GM19395 (cell line): Measurements from ENCODE around the gene ADPGK.
"Not testable (repeated sequence)": the region's sequence is repeated elsewhere in the genome, so short reads cannot be mapped to it uniquely, and the experiment has no call there.

ENCODE experiments used
- ATAC-seq: cut with Tn5 transposase; IDR thresholded peaks from one replicate; pipeline ENCODE4 v1.9.1; 2021; ENCODE audit warnings: mild to moderate bottlenecking, moderate library complexity; ENCODE audit not compliant: unreplicated experiment

Gene ADPGK

DNA sequence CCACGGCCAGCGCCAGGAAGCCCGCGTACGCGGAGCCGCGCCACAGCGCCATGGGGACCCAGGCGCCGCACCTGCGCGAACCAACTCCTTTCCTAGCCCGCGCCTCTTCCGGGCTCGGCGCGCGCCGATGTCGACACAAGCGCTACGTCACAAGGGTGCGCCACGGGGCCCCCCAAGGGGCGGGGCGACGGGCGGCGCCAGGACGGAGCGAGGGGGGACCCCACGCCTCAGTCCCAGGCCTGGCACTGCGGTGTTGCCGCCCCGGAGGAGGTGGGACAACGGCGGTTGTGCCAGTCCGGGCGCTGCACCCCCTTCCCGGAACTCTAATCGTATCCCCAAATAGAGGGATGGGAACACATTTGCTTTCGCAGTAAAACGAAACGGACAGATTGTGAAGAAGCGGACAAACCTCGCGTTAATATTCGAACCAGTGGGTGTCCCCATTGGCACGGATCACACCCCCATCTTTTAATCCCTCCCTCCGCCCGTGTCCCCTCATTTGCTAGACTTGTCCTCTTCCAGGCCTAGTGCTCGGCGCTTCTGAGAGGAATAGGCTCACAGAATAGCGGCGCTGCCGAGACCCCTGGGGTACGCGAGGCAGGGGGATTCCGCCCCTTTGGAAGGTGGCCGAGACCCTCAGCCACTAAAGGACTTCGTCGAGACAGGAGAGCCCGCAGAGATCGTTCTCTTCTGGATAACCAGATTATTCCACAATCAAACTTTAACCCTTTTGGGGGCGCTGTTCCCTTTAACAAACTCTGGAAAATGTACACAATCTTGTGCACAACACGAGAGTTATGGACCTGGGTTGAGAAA, at the start of gene ADPGK:
ADPGK (minus strand) TSS at position 119 of the 816 bp plus-strand sequence; CDS start at position 52, 67 bp downstream.
- peak; percentile 72 for ATAC-seq

DNA sequence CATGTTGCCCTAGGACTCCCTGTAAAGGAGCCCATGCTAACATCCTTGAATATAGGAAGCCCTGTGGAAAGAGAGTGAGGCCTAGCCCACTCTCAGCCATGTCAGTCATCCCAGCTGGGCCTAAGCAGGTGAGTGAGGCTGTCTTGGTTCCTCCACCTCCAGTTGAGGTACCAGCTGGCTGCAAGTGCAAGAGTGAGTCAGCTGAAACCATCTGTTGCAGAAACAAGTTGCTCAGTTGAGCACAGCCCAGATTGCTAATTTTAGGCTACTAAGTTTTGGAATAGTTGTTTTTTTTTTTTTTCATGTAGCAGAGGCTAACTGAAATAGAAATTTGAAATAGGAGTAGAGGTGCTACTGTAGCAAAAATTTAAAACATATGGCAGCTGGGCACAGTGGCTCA, 43.7 kb upstream of the ADPGK start:
- no peak for ATAC-seq

DNA sequence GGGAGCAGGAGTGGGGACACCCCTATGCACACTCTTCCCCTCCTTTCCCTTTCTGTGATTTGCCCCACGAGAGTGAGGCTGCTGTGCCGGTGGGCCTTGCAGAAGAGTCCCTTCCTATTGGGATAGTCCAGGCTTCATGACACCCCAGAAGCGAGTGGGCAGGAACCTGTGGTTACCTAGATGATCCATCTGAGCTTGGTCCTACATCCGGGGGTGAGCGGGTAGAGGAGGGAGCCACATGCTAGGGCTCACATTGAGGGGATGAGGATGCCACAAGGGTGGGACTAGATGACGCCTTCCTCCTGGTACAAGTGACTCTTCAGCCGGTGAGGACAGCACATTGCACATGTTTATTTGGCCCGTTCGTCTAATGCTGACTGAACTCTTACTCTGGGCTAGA, 43.1 kb upstream of the ADPGK start:
- ATAC-seq: no peak

DNA sequence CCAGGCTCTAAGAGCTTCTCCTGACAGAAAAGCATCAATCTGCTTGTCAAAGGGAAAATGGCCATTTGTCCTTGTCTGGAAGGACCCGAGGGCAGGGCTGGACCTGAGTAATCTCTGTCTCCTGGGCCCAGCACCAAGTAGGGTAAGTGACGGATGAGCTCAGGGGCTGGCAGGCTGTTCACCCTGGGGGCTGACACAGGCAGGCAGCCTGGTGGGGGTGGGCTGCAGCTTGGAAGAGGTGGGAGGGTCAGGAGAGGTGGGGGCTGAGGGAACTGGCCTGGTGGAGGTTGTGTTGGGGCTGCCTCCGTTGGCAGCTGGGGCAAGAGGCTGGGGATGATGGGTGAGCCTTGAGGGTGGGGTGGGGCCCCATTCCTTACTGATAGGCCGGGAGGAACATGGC, 42.3 kb upstream of the ADPGK start:
- ATAC-seq: no peak

DNA sequence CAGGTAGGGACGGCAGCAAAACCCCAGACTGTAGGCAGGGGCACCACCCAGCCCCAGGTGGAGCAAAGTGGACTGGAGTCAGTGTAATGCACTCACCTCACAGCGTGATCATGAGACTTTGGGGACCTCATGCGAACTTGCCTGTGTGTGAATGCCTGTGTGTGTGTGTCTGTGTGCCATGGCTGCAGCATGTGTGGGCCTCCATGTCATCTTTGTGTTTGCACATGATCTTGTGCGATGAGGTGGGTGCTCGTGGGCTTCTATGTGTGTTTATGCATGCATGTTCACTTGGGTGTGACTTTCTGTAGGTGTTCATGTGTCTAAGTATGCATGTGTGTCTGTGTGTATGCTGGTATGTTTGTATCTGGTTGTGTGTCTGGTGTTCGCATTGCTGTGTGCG, 41.2 kb upstream of the ADPGK start:
- no peak for ATAC-seq

DNA sequence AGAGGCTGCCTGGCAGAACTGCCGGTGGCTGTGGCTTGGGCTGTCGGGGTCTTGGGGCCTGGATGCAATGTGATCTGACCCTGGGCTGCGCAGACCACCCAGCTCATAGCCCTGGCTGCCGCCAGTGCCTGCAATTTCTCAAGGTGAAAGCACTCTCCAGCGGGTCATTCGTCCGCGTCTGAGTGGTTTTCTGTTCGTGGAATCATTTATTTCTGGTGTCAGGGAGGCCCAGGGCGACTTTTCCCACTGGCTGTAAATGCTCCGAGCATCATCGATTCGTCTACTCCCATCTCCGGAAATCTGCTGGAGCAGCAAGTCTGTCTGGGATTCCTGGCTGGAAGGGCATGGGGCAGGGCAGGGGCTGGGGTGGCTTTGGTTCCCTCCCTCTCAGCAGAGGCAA, 40.6 kb upstream of the ADPGK start:
- ATAC-seq: no peak

DNA sequence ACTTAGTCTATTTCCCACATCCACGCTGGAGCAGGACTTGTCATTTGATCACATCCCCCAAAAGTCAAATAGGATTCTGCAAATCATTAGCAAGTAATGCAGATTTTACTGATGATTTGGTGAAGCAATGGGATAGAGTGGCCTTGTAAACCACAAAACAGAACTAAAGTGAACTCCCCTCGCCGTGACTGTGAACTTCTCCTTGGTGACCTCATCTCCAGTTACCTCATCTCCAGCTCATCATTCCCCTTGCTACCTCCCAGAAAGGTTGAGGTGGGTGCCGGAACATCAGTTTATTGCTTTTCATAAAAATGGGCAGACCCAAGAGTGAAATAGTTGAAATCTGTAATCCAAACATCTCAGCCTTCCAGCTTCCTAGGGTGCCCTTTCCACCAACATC, 36.7 kb upstream of the ADPGK start:
- ATAC-seq: no peak

DNA sequence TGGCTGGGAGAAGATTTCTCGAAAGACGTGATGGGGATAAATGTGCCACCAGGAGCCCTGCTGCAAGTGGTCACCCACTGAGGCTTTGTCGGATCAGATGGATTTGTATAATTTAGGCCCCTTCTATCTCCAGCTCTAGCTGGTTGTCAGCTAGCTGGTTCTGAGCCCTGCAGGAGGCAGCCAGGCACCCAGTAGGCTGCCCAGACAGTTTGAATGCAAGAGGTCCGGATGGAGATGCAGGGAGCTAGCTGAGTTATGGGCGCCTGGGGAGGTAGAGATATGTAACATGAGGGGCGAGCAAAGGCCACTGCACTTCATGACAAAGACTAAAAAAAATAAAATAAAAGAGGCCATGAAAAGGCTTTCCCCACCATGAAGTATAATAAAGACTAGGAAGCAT, 35.1 kb upstream of the ADPGK start:
- no peak for ATAC-seq

DNA sequence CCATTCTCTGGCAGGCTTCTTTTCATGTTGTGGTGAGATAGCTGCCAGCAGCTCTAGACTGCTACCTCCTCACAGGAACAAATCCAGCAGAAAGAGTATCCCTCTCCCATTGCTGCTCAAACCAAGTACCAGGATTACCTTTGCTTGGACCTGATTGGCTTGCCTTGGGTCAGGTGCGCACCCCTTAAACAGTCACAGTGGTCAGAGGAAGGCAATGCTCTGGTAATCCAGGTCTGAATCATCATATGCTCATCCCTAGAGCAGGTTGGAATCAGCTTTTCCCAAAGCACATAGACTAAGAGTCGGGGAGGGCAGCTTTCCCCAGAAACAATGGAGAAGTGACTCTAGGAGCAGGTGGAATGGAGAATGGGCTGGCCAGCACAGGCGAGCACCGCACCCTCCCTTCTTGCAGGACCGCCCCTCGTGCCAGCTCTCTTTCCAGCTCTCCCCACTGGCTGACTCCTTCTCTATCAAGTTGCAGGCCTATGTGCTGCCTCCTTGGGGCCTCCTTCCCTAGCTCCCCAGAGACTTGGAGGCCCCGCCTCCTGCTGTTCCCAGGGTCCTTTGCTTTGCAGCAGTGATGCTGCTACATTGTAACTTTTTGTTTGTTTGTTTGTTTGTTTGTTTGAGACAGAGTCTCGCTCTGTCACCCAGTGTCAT, 29.9 kb upstream of the ADPGK start:
- no peak for ATAC-seq

DNA sequence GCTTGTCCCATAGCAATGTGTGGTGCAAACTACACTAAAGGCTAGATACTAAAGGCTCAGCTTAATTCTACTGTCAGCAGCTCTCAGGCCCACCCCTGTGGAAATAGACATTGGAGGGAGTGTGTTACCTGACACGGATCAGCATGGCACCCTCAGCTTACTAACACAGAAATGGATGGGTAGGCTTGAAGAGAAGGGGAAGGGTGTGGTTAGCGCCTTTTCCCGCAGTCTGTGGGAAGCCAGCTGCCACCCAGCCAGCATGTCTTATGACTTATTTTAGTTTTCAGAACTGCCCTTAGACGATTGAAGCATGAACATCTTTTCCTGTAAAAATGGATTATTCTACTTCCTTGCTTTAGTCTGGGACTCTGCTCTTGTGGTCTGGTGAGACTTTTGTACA, 25.8 kb upstream of the ADPGK start:
- no peak for ATAC-seq

DNA sequence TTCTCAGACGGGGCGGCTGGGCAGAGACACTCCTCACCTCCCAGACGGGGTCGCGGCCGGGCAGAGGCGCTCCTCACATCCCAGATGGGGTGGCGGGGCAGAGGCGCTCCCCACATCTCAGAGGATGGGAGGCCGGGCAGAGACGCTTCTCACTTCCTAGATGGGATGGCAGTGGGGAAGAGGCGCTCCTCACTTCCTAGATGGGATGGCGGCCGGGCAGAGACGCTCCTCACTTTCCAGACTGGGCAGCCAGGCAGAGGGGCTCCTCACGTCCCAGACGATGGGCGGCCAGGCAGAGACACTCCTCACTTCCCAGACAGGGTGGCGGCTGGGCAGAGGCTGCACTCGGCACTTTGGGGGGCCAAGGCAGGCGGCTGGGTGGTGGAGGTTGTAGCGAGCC, 23.8 kb upstream of the ADPGK start:
- not testable (repeated sequence) for ATAC-seq

DNA sequence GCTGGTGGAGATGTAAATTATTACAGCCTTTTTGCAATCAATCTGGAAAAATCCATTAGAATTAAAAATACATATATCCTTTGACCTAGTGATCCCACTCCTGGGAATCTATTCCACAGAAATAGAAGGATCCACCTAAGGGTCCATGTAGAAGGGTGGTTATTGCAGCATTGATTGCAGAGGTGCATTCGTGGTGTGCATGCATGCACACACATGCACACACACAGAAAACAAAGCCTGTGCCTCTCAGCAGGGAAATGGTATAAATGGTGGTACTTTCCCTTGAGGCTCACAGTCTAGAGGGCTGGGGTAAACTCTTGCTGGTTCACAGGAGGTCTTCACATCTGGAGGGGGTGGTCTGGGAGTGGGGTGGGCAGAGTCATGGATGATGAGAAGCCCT, 19.4 kb upstream of the ADPGK start:
- no peak for ATAC-seq

DNA sequence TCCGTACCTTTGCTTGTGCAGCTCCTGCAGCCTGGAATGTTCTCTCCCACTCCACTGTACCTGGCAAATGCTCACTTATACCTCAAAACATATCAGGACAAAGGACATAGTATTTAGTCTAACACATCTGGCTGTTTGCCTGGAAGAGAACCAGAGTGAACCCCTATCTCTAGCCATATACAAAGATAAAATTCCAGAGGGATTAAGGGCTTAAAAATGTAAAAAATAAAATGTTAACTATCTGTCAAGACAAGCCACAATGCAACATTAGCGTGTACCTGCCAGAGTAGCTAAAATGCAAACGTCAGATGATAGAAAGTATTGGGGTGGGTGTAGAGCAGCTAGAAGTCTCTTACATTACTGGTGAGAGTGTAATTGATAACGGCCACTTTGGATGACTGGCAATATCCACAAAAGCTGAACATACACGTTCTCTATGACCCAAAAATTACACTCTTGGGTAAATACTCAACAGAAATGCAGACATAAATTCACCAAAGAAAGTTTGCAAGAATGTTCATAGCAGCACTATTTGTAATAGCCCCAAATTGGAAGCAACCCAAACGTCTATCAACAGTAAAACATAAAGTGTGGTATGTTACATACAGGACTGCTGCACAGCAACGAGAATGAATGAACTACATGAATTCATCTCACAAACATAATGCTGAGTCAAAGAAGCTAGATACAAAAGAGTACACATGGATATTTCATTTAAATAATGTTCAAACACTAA, 18.2 kb upstream of the ADPGK start:
- no peak for ATAC-seq

DNA sequence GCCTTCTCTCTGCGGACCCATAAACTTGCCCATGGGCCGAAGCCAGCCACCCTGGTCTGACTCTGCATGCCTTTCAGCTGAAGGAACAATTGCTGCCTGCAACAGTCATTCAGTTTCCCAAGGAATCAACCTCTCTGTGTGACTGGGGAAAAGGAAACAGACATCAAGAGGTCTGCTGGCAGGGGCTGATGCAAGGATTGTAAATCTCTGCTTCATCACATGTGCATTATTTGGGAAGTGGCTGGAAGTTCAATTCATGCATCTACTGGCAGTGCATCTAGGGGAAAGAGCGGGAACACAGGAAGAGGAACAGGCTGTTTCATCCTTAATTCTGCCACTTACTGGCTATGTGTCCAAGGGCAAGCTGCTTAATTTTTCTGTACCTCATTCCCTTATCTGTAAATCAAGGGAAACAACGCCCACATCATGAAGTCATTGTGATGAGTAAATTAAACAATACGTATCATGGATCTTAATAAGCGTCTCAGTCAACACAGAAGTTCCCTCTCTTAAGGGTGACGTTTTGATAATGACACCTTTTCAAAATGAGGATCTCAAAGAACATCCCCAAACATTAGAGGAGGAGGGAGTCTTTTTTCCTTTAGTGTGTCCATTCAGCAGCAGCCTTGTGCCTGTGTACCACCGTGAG, 17.4 kb upstream of the ADPGK start:
- ATAC-seq: no peak

DNA sequence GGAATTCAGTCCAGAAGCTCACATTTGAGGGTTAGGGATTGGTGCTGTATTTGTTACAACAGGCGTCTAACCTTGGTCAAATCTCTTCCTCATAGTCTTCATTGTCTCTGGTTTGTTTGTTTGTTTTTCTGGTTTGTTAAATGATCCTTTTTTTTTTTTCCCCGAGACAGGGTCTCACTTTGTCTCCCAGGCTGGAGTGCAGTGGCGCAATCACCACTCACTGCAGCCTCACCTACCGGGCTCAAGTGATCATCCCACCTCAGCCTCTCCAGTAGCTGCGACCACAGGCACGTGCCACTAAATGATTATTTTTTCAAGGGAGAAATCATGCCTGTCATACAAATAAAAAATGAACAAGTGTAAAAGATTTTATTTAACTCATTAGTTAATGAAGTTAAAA, 14.3 kb upstream of the ADPGK start:
- ATAC-seq: no peak

DNA sequence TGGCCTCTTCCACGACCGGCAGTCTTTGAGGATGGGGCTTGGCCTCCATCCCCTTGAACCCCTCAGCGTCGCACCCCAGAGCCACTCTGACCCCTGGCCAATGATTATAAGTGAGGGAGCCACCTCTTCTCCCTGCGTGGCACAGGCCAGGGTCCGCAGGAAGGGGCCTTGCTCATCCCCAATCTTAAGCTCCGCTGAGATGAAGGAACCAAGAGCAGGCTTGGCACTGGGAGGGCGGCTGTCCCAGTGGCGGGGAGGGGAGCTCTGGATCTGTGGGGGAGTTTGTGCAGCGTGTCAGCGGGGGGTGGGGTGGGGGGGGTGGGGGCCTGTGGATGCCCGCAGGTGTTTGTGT, 13.8 kb upstream of the ADPGK start:
- no peak for ATAC-seq

DNA sequence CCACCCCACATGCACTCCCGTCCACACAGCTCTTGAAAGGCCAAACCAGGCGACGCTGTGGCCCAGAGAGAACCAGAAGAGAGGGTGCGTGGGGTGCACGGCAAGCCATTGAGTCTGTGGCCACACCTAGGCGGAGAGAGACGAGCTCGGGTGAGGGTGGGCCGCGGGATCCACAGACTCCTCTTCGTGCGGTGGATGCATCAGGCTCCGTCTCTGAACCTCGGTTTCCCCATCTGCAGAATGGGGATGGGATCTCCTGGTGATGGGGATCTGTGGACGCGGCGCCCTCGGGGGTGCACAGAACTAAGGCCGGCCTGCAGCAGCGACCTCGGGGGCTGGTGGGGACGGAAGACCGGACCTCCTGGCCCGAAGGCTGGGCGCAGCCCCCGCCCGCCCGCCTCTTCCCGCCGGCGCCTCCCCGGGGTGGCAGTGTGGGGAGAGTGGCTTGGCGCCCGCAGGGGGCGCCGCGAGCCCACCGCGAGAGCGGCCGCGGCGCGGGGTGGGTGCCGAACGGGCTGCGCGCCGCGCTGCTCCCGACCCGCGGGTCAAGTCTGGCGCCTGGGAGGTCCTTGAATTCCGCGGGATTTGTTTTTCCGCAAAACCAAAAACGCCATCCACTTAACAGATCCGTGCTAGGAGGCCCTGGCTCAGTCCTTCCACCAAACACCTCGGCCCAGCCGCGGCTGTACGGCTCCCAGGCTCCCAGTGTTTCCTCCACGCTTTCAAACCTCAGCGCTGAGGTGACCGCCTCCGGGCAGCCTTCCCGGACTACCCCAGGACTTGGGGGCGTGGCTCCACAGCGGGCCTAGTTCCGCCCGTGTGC, 13.2 kb upstream of the ADPGK start:
- ATAC-seq: peak; percentile 71

DNA sequence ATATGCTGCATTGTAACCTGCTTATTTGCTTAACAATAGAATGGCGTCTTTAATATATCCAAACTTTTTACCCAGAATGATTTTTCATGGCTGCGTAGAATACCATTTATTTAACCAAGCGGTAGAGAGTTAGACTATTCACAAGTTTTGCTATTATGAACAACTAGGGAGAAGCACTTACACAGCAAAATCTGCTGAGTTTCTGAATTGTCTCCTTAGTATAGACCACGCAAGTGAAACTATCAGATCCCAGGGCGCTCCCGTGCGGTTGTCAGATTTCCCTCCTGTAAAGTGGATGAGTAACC, 12.6 kb upstream of the ADPGK start:
- ATAC-seq: no peak

DNA sequence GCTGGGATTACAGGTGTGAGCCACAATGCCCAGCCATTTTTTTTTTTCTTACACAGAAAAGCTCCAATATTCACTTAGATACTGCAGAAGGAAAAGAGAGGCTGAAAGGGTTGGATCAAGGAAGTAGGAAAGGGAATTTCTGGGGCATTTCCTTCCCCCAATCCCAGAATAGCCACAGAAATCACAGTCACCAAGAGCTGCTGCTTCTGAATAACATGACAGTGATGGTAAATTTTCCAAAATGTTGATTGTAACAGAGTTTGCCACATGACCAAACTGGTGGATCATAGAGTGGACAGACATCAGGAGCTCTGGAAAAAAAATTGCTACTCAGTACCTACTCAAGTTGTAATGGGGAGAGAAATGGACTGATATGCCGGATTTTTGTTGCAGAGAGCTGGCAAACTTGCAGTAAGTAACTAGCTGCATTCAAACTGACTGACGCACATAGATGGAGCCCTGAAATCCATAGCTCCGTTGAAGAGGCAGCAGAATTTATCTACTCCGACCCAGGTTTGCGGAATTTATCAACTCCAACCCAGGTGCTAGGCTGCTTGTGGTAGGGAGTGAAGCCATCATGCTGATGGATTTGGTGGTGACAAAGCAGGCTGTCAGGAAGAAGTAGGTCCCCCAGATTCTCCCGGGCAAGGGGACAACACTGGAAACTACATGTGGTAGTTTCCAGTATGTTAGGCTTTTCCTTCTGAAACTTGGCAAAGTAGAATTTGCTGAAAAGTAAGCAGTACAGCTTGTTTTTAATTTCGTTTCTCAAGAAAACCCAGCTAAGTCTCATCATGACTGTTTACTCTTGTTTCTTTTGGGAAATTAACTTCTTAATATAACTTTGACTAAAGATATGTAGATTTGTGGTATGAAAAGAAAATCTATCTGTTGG, 10.5 kb upstream of the ADPGK start:
- no peak for ATAC-seq

DNA sequence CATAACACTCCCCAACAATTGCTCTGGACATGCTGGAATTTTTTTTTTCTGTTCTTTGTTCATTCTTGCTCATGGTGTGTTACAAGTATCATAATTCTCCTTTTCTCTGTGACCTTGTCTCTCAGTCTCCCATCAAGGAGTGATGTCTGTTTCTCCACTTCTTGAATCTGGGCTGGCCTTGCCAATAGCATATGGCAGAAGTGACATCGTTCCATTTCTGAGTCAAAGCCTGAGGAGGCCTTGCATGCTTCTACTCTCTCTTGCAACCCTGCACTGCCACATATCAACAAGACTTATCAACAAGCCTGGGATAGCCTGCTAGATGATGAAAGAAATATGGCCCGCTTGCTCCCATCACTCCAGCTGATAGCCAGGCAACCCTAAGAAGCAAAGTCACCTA, 8.9 kb upstream of the ADPGK start:
- ATAC-seq: no peak
